OCI-M2 (cell line): Measurements from ENCODE around the gene CREB1.
"Not testable (repeated sequence)": the region's sequence is repeated elsewhere in the genome, so short reads cannot be mapped to it uniquely, and the experiment has no call there.

ENCODE experiments used
- DNase-seq: peaks from one replicate; lab custom pipeline; 2025; ENCODE audit not compliant: unreplicated experiment; lab: John Stamatoyannopoulos, UW

Gene CREB1

GRCh38 chr2:207614824-207615223 is 85.1 kb downstream of the CREB1 start:
- DNase-seq, result no peak

- DNase-seq, result no peak
These were observed 86.4 kb downstream of the CREB1 start for GRCh38 chr2:207616185-207616584.

- no peak for DNase-seq
These were observed 87.4 kb downstream of the CREB1 start for GRCh38 chr2:207617011-207617671.

- DNase-seq, result no peak
These were observed 90.0 kb downstream of the CREB1 start for GRCh38 chr2:207619764-207620203.

- DNase-seq, result no peak
These were observed 91.8 kb downstream of the CREB1 start for GRCh38 chr2:207621501-207622039.

GRCh38 chr2:207624185-207625013 is 94.6 kb downstream of the CREB1 start:
- peak; percentile 9 for DNase-seq

GRCh38 chr2:207625014-207625907 is 95.5 kb downstream of the CREB1 start, which contains the start of gene METTL21A:
METTL21A (minus strand) TSS chr2:207625394; CDS start chr2:207624375, 1,019 bp downstream.
- DNase-seq, result peak; percentile 46

GRCh38 chr2:207629553-207629952 is 99.8 kb downstream of the CREB1 start:
- DNase-seq, result no peak

GRCh38 chr2:207630491-207630890 is 100.7 kb downstream of the CREB1 start:
- no peak for DNase-seq

GRCh38 chr2:207632575-207633493 is 103.1 kb downstream of the CREB1 start:
- DNase-seq, result no peak

GRCh38 chr2:207633686-207634085 is 103.9 kb downstream of the CREB1 start:
- DNase-seq, result no peak

- DNase-seq, result no peak
These were observed 105.9 kb downstream of the CREB1 start for GRCh38 chr2:207635468-207636200.

GRCh38 chr2:207639288-207639687 is 109.5 kb downstream of the CREB1 start:
- DNase-seq, result not testable (repeated sequence)

- DNase-seq, result no peak
These were observed 110.4 kb downstream of the CREB1 start for GRCh38 chr2:207640160-207640559.

- DNase-seq, result no peak
These were observed 110.9 kb downstream of the CREB1 start for GRCh38 chr2:207640661-207641060.

- no peak for DNase-seq
These were observed 114.1 kb downstream of the CREB1 start for GRCh38 chr2:207643892-207644291.

- DNase-seq, result not testable (repeated sequence)
These were observed 116.8 kb downstream of the CREB1 start for GRCh38 chr2:207646582-207646981.
